ENCODE measurements around the gene RDH5.

Gene RDH5

DNA sequence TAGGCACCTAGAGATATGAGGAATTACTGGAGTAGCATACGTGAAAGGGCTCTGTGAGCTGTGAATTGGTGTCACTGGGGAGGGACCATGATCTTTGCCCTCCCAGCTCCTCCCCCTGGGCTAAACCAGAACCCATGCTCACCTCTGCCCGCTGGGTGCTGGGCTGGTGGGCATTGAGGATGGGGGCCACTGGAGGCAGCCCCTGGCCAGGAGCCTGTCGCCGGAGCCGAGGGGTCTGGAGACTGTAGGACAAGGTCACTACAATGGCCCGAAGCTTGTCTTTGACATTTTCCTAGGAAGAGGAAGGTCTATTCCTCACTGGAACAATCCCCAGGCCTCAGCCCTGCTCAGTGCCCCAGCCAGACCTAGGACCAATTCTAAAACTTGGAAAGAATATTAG lies 24.1 kb upstream of the RDH5 start:
- DNase-seq (ENCODE audit: low read depth) = no peak

DNA sequence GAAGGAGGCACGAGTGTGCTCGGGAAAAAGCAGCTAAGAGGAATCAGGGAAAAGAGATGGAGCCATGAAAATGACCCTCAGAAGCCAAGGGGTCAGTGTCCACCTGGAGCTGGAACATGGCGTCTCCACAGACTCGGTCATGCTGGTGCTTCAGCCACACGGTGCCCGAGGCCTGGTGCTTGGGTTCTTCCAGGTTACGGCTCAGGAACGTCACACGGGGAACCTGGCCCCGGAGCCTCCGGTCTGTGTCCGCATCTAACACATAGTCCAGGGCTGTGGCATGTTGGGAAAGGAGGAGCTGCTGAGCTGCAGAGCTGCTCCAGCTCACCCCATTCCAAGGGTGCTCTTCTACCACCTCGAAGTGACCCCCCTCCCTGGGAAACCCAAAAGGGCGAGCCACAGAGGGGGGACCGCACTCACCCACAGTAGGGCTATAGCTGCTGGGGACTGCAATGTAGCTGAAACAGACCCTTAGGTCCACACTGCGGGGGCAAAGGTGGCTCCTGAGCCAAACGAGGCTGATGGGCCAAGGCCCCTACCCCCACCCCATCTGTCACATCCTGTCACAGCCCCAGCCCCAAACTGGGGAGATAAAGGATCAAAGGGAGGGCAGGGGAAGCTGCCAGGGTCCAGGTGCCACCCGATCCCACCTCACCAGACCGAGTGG lies 23.3 kb upstream of the RDH5 start:
- DNase-seq (ENCODE audit: low read depth) = no peak

- no peak for DNase-seq (ENCODE audit: low read depth)
Measured at GRCh38 chr12:55697686-55698085, 22.5 kb upstream of the RDH5 start.

DNA sequence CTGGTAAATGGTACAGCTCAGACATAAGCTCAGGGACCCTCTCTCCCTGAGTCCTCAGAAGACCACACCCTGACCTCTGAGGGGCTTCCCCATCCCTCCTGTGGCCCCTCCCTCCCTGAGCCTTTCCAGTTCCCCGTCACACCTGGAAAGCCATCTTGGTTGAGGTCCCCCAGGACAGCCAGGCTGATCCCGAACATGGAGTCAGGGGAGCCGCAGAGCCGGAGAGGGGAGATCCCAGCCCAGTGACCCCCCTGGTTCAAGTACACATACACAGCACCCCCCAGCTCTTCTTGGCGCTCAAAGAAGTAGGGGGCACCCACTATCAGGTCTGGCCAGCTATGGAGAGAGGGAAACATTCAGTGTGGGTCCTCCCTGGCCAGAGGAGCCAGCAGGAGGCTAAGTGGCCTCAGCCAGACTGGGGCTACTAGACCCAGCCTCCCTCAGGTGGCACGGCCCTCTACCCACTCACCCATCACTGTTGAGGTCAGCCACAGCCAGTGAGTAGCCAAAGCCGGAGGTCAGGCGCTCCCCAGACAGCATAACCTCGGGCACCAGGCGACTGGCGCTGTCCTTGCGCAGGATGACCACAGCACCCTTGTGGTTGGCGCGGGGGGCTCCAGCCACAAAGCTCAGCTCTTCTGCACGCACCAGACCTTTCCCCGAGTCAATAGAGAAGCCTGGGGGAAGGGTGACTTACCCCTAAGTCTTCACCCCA lies 21.8 kb upstream of the RDH5 start:
- DNase-seq (ENCODE audit: low read depth) = no peak

GRCh38 chr12:55698965-55699364 lies 21.2 kb upstream of the RDH5 start:
- DNase-seq (ENCODE audit: low read depth) = no peak

- DNase-seq (ENCODE audit: low read depth) = no peak
Measured at GRCh38 chr12:55699471-55700055, 20.6 kb upstream of the RDH5 start.

- DNase-seq (ENCODE audit: low read depth) = no peak
Measured at GRCh38 chr12:55700255-55701018, 19.8 kb upstream of the RDH5 start.

GRCh38 chr12:55702861-55703260 lies 17.3 kb upstream of the RDH5 start:
- DNase-seq (ENCODE audit: low read depth) = no peak

DNA sequence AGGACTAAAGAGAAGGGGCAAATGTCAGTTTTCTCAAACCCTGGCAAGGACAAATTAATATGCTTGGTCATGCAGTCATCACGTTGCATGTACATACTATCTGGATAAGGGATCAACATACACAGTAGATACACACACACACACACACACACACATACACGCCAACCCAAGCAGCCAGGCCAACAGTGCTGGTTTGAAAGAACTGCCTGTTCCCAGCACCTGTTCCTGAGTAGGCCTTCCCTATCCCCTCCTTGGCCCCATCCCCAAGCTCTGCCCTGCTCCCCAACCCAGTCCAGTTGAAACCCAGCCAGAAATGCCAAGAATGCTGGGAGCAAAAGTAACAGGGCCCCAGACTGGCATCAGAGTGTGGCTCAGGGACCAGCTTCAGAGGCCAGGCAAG lies 16.9 kb upstream of the RDH5 start:
- no peak for DNase-seq (ENCODE audit: low read depth)

GRCh38 chr12:55703901-55704761 lies 16.1 kb upstream of the RDH5 start:
- no peak for DNase-seq (ENCODE audit: low read depth)

- no peak for DNase-seq (ENCODE audit: low read depth)
Measured at GRCh38 chr12:55704824-55705718, 15.1 kb upstream of the RDH5 start.

DNA sequence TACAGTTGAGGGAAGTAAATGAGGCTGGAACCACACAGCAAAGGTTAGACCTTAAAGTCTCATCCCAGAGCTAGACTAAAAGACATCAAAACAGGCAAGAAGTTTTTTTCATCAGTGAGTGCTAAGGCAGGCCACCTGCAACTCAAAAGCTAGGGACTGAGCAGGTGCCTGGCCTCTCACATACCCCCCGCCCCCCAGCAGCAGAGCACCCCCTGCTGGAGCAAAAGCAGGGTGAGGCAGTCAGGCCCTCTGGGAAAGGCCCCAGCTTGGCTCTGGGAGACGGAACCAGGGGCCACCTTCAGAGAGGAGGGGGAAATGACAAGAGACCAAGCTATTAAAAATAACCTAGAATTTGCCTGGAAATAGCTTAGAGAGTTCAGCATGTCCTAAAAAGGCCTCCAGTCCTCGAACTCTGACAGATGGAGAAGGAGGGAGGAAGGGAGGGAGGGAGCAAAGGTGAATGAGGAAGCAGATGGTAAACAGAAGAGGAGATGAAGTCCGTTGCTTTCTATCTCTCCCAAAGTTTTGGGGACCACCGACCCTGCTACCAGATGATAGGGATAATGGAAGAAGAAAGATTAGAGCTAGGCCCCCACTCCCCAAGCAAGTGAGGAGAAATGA lies 14.3 kb upstream of the RDH5 start:
- no peak for DNase-seq (ENCODE audit: low read depth)

GRCh38 chr12:55706568-55707218 lies 13.5 kb upstream of the RDH5 start:
- no peak for DNase-seq (ENCODE audit: low read depth)

GRCh38 chr12:55707219-55707671 lies 12.9 kb upstream of the RDH5 start:
- DNase-seq (ENCODE audit: low read depth) = no peak

DNA sequence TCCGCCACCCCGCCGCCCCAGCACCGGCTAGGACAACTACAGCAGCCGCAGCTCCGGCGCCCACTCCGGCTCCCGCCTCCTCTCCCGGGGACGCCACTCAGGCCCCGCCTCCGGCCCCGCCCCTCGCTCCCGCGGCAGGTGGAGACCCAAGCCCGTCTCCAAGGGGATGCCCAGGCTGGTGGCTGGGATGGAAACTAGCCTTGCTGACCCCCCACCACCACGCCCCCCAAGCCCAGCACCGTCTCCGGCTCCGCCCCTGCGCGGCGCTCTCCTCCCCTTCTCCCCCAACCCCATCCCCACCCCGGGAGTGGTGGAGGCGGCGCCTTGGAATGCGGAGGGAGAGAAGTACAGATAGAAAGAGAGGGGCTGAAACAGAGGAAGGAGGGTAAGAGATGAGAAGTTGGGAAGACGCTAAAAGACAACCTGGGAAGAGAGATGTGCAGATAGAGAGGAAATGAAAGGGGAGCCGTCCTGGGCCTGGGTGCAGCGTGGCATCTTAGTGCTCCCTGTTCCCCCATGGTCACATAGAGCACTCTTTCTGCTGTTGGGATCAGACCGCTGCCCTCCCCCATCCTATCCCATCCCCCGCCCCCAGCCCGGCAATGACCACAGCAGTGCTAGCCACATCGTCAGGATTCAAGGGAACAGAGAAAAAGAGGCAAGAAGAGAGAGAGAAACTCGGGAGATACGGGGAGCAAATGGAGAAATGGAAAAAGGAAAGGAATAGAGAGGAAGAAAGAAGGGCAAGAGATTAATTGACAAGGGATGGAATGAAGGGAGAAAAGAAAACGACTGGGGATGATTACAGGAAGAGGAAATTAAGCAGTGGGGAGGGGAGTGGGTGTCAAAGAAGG lies 12.1 kb upstream of the RDH5 start, which contains the start of gene ITGA7:
Gene ITGA7, minus strand, starts transcription at position 64 of the 854 bp plus-strand sequence. CDS start 222 bp downstream, outside the sequence.
- DNase-seq (ENCODE audit: low read depth) = peak; percentile 47

GRCh38 chr12:55708695-55709233 lies 11.4 kb upstream of the RDH5 start:
- DNase-seq (ENCODE audit: low read depth) = no peak

DNA sequence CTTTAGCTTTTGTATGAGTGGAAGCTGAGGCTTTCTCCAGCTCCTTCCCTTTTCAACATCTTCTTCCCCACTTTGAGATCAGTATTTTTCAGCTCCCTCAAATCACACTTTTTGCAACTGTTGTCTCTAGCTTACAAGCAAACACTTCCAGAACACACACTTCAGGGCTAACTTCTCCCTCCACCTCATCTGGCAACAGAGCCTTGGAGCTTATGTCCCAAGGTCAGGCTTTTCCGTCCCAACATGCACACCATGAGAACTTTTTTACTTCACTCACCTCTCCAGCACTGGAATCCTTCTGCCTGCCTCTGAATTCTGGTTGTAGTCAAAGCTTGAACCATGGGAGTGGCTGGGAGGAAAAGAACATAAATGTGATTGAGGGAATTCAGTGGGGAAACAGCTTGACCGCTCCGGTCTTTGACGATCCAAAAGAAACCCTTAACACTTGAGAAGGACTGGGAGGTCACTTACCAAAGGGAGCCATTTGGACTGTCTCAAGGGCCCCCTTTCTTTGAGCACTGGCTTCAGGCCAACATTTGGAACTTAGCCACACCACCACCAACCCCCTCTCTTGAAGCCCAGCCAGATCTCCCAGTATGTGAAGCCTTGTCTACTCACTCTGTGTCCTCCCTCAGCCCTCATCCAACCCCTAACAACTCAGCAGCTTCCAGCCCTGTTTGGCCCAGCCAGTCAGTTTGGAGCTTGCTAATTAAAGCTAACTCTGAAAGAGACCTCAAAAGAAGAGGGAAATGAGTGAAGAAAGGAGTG lies 8.2 kb upstream of the RDH5 start:
- no peak for DNase-seq (ENCODE audit: low read depth)

Measured in stimulated activated CD8-positive, alpha-beta memory T cell treated with anti-CD3 and anti-CD28 coated beads, Interleukin-7, amount 100 ng/mL, for 24 hours (primary cell).